C4-2B (cell line): ENCODE results near the gene JARID2.

Experiments used
- ZFX ChIP-seq: fragments of 450-650 bp; IDR thresholded peaks from 2 replicates; pipeline ENCODE4 v1.6.1; 2017
- TF ChIP-seq, protein P1 (sequence below): fragments of 450-650 bp; conservative IDR thresholded peaks from 2 replicates; pipeline ENCODE4 v1.5.1; 2017; ENCODE audit warnings: mild to moderate bottlenecking

DNA sequence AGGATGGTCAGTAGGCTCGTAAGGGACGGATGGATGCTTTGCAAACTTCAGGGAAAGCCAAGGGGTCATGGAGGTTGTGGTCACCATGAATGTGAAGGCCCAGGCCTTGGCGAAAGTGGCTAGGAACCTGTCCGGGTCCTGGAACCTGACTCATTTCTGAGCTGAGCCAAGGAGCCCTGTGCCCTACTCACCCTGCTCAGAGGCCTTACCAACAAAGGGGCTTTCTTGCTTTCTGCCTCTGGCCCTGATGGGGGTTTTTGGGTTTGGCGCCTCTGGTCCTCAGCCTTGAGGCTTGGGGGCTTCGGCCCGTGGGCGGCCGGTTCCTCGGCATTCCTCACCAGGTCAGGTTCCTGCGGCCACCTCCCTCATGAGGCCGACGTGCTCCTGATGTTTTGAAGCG lies 261.9 kb downstream of the JARID2 start:
- TF ChIP-seq, protein P1, sequence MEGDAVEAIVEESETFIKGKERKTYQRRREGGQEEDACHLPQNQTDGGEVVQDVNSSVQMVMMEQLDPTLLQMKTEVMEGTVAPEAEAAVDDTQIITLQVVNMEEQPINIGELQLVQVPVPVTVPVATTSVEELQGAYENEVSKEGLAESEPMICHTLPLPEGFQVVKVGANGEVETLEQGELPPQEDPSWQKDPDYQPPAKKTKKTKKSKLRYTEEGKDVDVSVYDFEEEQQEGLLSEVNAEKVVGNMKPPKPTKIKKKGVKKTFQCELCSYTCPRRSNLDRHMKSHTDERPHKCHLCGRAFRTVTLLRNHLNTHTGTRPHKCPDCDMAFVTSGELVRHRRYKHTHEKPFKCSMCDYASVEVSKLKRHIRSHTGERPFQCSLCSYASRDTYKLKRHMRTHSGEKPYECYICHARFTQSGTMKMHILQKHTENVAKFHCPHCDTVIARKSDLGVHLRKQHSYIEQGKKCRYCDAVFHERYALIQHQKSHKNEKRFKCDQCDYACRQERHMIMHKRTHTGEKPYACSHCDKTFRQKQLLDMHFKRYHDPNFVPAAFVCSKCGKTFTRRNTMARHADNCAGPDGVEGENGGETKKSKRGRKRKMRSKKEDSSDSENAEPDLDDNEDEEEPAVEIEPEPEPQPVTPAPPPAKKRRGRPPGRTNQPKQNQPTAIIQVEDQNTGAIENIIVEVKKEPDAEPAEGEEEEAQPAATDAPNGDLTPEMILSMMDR, result no peak
- no peak for TF ChIP-seq ZFX
